Smooth muscle cell (in vitro differentiated cells): ENCODE data around the gene B3GALT6. TPM values are rescaled to one million over a fixed set of nuclear protein-coding genes. Genes with fewer than 3 reads are reported as not detected.
A peak's percentile ranks its signal among the peaks of the same experiment; 100 is the strongest.

Source experiments
- DNase-seq: peaks from one replicate; lab custom pipeline; 2025; ENCODE audit not compliant: unreplicated experiment; lab: John Stamatoyannopoulos, UW
- H2AFZ ChIP-seq: fragments of 200-600 bp; sonication (generic); 2 replicates; pipeline ENCODE4 v1.6.0; 2016; ENCODE audit warnings: antibody characterized with exemption, low read depth, mild to moderate bottlenecking
- H3F3A ChIP-seq: fragments of 200-600 bp; sonication (generic); 2 replicates; pipeline ENCODE4 v1.6.0; 2017; ENCODE audit warnings: antibody characterized with exemption, low read depth
- H3K27ac ChIP-seq: fragments of 200-600 bp; sonication (generic); 2 replicates; pipeline ENCODE4 v1.5.1; 2016; ENCODE audit warnings: low read depth, mild to moderate bottlenecking
- H3K27me3 ChIP-seq: fragments of 200-600 bp; sonication (generic); 2 replicates; pipeline ENCODE4 v1.6.1; 2016; ENCODE audit warnings: low read depth, mild to moderate bottlenecking
- H3K36me3 ChIP-seq: fragments of 200-600 bp; sonication (generic); 2 replicates; pipeline ENCODE4 v1.5.1; 2016; ENCODE audit warnings: low read depth
- H3K4me1 ChIP-seq: fragments of 200-600 bp; sonication (generic); 2 replicates; pipeline ENCODE4 v1.5.1; 2016; ENCODE audit warnings: low read depth
- H3K4me2 ChIP-seq: fragments of 200-600 bp; sonication (generic); 2 replicates; pipeline ENCODE4 v1.6.0; 2016; ENCODE audit warnings: mild to moderate bottlenecking
- H3K4me3 ChIP-seq: fragments of 200-600 bp; sonication (generic); 2 replicates; pipeline ENCODE4 v1.5.1; 2016; ENCODE audit warnings: mild to moderate bottlenecking
- H3K79me2 ChIP-seq: fragments of 200-600 bp; sonication (generic); 2 replicates; pipeline ENCODE4 v1.6.0; 2016; ENCODE audit warnings: low read depth, mild to moderate bottlenecking
- H3K9ac ChIP-seq: fragments of 200-600 bp; sonication (generic); 2 replicates; pipeline ENCODE4 v1.6.0; 2016; ENCODE audit warnings: low read depth
- H3K9me3 ChIP-seq: fragments of 200-600 bp; sonication (generic); replicated peaks from 2 replicates; pipeline ENCODE4 v1.5.1; 2016; ENCODE audit warnings: low read depth
- H4K20me1 ChIP-seq: fragments of 200-600 bp; sonication (generic); 2 replicates; pipeline ENCODE4 v1.6.0; 2016; ENCODE audit warnings: low read depth
- CTCF ChIP-seq: fragments of 200-600 bp; sonication (generic); IDR thresholded peaks from 2 replicates; pipeline ENCODE4 v1.5.1; 2017; ENCODE audit warnings: borderline replicate concordance, mild to moderate bottlenecking, antibody characterized with exemption; ENCODE audit not compliant: insufficient read depth, poor library complexity, severe bottlenecking
- WGBS: methylation state at CpG from one replicate; pipeline ENCODE4 v1.1.7; 2016; ENCODE audit warnings: low lambda C conversion rate; 5-methylcytosine and 5-hydroxymethylcytosine counted together
- polyA plus RNA-seq: library from polyadenylated mRNA; unstranded; fragments of >200 nt; fragmentation: Nextera tagmentation; extraction: Ambion mirVana; gene quantifications from 2 replicates; pipeline ENCODE4 v1.2.1, GENCODE V29; 2016
- total RNA-seq: library from RNA; depleted of rRNA; stranded (reverse); fragments of >200 nt; gene quantifications from 2 replicates; pipeline ENCODE4 v1.2.3, GENCODE V29; 2014

Gene B3GALT6
- total and polyA plus RNA-seq, 2 experiments from 2014 or later = 15.0 to 33.2 TPM

- 51% methylated on average over 43 of the region's 43 CpGs for WGBS
- Histone ChIP-seq H3K9ac (peak overlapping the region; percentile 97), H3K27ac (peak overlapping the region; percentile 74), H3K79me2 (peaks cover 54% of the 10 kb centered on the region), H3K4me2 (peak overlapping the region; percentile 98), H4K20me1 (peaks cover 50% of the 10 kb centered on the region), H3K4me1 (peaks cover 18% of the 10 kb centered on the region), H3F3A (no peaks in the 10 kb centered on the region), H2AFZ (no peak overlapping the region), H3K36me3 (no peaks in the 10 kb centered on the region), H3K9me3 (no peaks in the 10 kb centered on the region), H3K27me3 (no peaks in the 10 kb centered on the region), H3K4me3 (peak overlapping the region; percentile 85)
- DNase-seq = no peak
- no peak for TF ChIP-seq CTCF
Measured at GRCh38 chr1:1272341-1273208, 40.5 kb downstream of the B3GALT6 start.

- peak overlapping the region; percentile 74 for H3K27ac ChIP-seq
- H3K27me3 ChIP-seq = no peaks in the 10 kb centered on the region
- no peak for DNase-seq
- H4K20me1 ChIP-seq = peaks cover 48% of the 10 kb centered on the region
- peaks cover 51% of the 10 kb centered on the region for H3K79me2 ChIP-seq
- peak overlapping the region; percentile 97 for H3K9ac ChIP-seq
- H3F3A ChIP-seq = no peaks in the 10 kb centered on the region
- H2AFZ ChIP-seq = no peak overlapping the region
- H3K4me2 ChIP-seq = peak overlapping the region; percentile 98
- H3K36me3 ChIP-seq = no peaks in the 10 kb centered on the region
- no peaks in the 10 kb centered on the region for H3K9me3 ChIP-seq
- 1% methylated on average over 31 of the region's 31 CpGs for WGBS
- peak overlapping the region; percentile 85 for H3K4me3 ChIP-seq
- no peak for TF ChIP-seq CTCF
- peaks cover 18% of the 10 kb centered on the region for H3K4me1 ChIP-seq
Measured at GRCh38 chr1:1273209-1273511, 41.1 kb downstream of the B3GALT6 start.

GRCh38 chr1:1273512-1274298, 41.7 kb downstream of the B3GALT6 start, which contains the start of gene UBE2J2:
Gene UBE2J2 (minus strand): TSS chr1:1273854. CDS start chr1:1267992, 5,862 bp downstream.
- H3F3A ChIP-seq = no peaks in the 10 kb centered on the region
- H3K9me3 ChIP-seq = no peaks in the 10 kb centered on the region
- H3K36me3 ChIP-seq = no peaks in the 10 kb centered on the region
- H3K4me2 ChIP-seq = peak within 1 kb of the TSS; percentile 98
- no peaks in the 10 kb centered on the region for H3K27me3 ChIP-seq
- H3K27ac ChIP-seq = peak within 1 kb of the TSS; percentile 74
- H3K4me3 ChIP-seq = peak within 1 kb of the TSS; percentile 85
- H2AFZ ChIP-seq = peak within 1 kb of the TSS; percentile 75
- peak within 1 kb of the TSS; percentile 97 for H3K9ac ChIP-seq
- H3K79me2 ChIP-seq = peaks cover 46% of the 10 kb centered on the region
- peaks cover 43% of the 10 kb centered on the region for H4K20me1 ChIP-seq
- TF ChIP-seq CTCF = no peak
- peak; percentile 88 for DNase-seq
- 1% methylated on average over 67 of the region's 105 CpGs for WGBS
- peaks cover 18% of the 10 kb centered on the region for H3K4me1 ChIP-seq
